SU-DHL-6 (cell line): ENCODE results near the gene SLC44A4.

ENCODE experiments used
- H2AFZ ChIP-seq: fragments of 200-600 bp; sonication (generic); 2 replicates; pipeline ENCODE4 v1.6.1; 2014; ENCODE audit warnings: low read depth, mild to moderate bottlenecking, moderate library complexity, mixed read lengths, antibody characterized with exemption, low read length; ENCODE audit not compliant: severe bottlenecking
- H3F3A ChIP-seq: fragments of 200-600 bp; shearing (Covaris generic); 2 replicates; pipeline ENCODE4 v1.6.0; 2016; ENCODE audit warnings: antibody characterized with exemption, mild to moderate bottlenecking; ENCODE audit not compliant: insufficient read depth
- H3K27ac ChIP-seq: fragments of 200-600 bp; sonication (generic); 2 replicates; pipeline ENCODE4 v1.5.1; 2016; ENCODE audit warnings: low read depth, mild to moderate bottlenecking, low read length, moderate library complexity, mixed read lengths
- H3K27me3 ChIP-seq: fragments of 200-600 bp; sonication (generic), shearing (Covaris generic); 2 replicates; pipeline ENCODE4 v1.6.0; 2014; ENCODE audit warnings: mild to moderate bottlenecking, low read length
- H3K36me3 ChIP-seq: fragments of 200-600 bp; sonication (generic); 2 replicates; pipeline ENCODE4 v1.6.1; 2014; ENCODE audit warnings: mild to moderate bottlenecking, low read length, mixed read lengths
- H3K4me2 ChIP-seq: fragments of 300-600, 200-600 bp; shearing (Covaris generic), sonication (generic); 2 replicates; pipeline ENCODE4 v1.6.0; 2014; ENCODE audit warnings: low read length, low read depth, mild to moderate bottlenecking; ENCODE audit not compliant: poor library complexity, severe bottlenecking
- H3K4me3 ChIP-seq: fragments of 200-600 bp; sonication (generic); 2 replicates; pipeline ENCODE4 v1.5.1; 2014; ENCODE audit warnings: antibody characterized with exemption, low read length, mild to moderate bottlenecking, mixed read lengths; ENCODE audit not compliant: insufficient read depth, poor library complexity, severe bottlenecking
- H3K79me2 ChIP-seq: fragments of 200-600 bp; sonication (generic); 2 replicates; pipeline ENCODE4 v1.6.1; 2014; ENCODE audit warnings: mild to moderate bottlenecking, low read length, moderate library complexity; ENCODE audit not compliant: insufficient read depth
- H3K9ac ChIP-seq: fragments of 200-600 bp; sonication (generic); 2 replicates; pipeline ENCODE4 v1.7.0; 2014; ENCODE audit warnings: mild to moderate bottlenecking, low read length
- H3K9me2 ChIP-seq: fragments of 200-600 bp; sonication (generic); replicated peaks from 2 replicates; pipeline ENCODE4 v1.6.1; 2014; ENCODE audit warnings: low read length; ENCODE audit not compliant: insufficient read depth
- H3K9me3 ChIP-seq: fragments of 200-600 bp; sonication (generic); 2 replicates; pipeline ENCODE4 v1.6.1; 2014; ENCODE audit warnings: low read length, mixed read lengths; ENCODE audit not compliant: insufficient read depth
- H4K20me1 ChIP-seq: fragments of 200-600 bp; sonication (generic); 2 replicates; pipeline ENCODE4 v1.6.1; 2014; ENCODE audit warnings: low read depth, mild to moderate bottlenecking, antibody characterized with exemption, low read length, moderate library complexity, mixed read lengths
- CTCF ChIP-seq: fragments of 200-600 bp; sonication (generic); IDR thresholded peaks from one replicate; pipeline ENCODE4 v1.5.1; 2017; ENCODE audit warnings: antibody characterized with exemption, mild to moderate bottlenecking, low read length, moderate library complexity; ENCODE audit not compliant: insufficient read depth, poor library complexity, severe bottlenecking
- EZH2phosphoT487 ChIP-seq: fragments of 200-600 bp; sonication (generic), shearing (Covaris generic); conservative IDR thresholded peaks from 2 replicates; pipeline ENCODE4 v1.6.1; 2018; ENCODE audit warnings: mild to moderate bottlenecking, antibody characterized with exemption, low read length, moderate library complexity, mixed read lengths

The SLC44A4 gene

GRCh38 chr6:31888276-31889258, 9.8 kb upstream of the SLC44A4 start:
- no peaks in the 10 kb centered on the region for H3K9me3 ChIP-seq
- H3K27ac ChIP-seq = no peak overlapping the region
- H4K20me1 ChIP-seq = no peaks in the 10 kb centered on the region
- no peak overlapping the region for H2AFZ ChIP-seq
- TF ChIP-seq EZH2phosphoT487 (no peak), CTCF (peak; percentile 100)
- peaks cover 17% of the 10 kb centered on the region; the same call in 1 of the 2 replicates for H3K36me3 ChIP-seq
- H3K9me2 ChIP-seq = no peaks in the 10 kb centered on the region
- H3F3A ChIP-seq = peaks cover 6% of the 10 kb centered on the region; the same call in 1 of the 2 replicates
- no peak overlapping the region for H3K9ac ChIP-seq
- no peaks in the 10 kb centered on the region for H3K79me2 ChIP-seq
- H3K4me2 ChIP-seq = no peak overlapping the region
- no peaks in the 10 kb centered on the region for H3K27me3 ChIP-seq
- no peak overlapping the region for H3K4me3 ChIP-seq

GRCh38 chr6:31887173-31888007, 8.6 kb upstream of the SLC44A4 start:
- TF ChIP-seq EZH2phosphoT487 (no peak), CTCF (no peak)
- H3K4me2 ChIP-seq = no peak overlapping the region
- peaks cover 9% of the 10 kb centered on the region; the same call in 1 of the 2 replicates for H3K36me3 ChIP-seq
- H2AFZ ChIP-seq = no peak overlapping the region
- no peak overlapping the region for H3K27ac ChIP-seq
- H3K79me2 ChIP-seq = no peaks in the 10 kb centered on the region
- no peaks in the 10 kb centered on the region for H4K20me1 ChIP-seq
- H3K9me3 ChIP-seq = no peaks in the 10 kb centered on the region
- H3K9me2 ChIP-seq = no peaks in the 10 kb centered on the region
- peaks cover 6% of the 10 kb centered on the region; the same call in 1 of the 2 replicates for H3F3A ChIP-seq
- no peaks in the 10 kb centered on the region for H3K27me3 ChIP-seq
- H3K9ac ChIP-seq = no peak overlapping the region
- H3K4me3 ChIP-seq = no peak overlapping the region

- Histone ChIP-seq H3K9me3 (no peaks in the 10 kb centered on the region), H3K4me3 (no peak overlapping the region), H3K9ac (no peak overlapping the region), H3K27ac (no peak overlapping the region), H3K27me3 (no peaks in the 10 kb centered on the region), H2AFZ (no peak overlapping the region), H3F3A (peaks cover 3% of the 10 kb centered on the region; the same call in 1 of the 2 replicates), H3K9me2 (no peaks in the 10 kb centered on the region), H4K20me1 (no peaks in the 10 kb centered on the region), H3K36me3 (peaks cover 7% of the 10 kb centered on the region; the same call in 1 of the 2 replicates), H3K4me2 (no peak overlapping the region), H3K79me2 (no peaks in the 10 kb centered on the region)
- TF ChIP-seq EZH2phosphoT487 (no peak), CTCF (no peak)
Measured at GRCh38 chr6:31886541-31886991, 7.8 kb upstream of the SLC44A4 start.
